Effector CD8-positive, alpha-beta T cell (primary cell): ENCODE data around the gene CDON.
"Not testable (repeated sequence)": the region's sequence is repeated elsewhere in the genome, so short reads cannot be mapped to it uniquely, and the experiment has no call there.

Experiments
- DNase-seq: peaks from one replicate; lab custom pipeline; 2025; lab: John Stamatoyannopoulos, UW

CDON gene

GRCh38 chr11:125995313-125995712, 67.4 kb downstream of the CDON start:
- no peak for DNase-seq

GRCh38 chr11:125994509-125994908, 68.2 kb downstream of the CDON start:
- no peak for DNase-seq

- DNase-seq, result no peak
Observed at GRCh38 chr11:125992893-125993292, 69.8 kb downstream of the CDON start.

- no peak for DNase-seq
Observed at GRCh38 chr11:125990244-125990643, 72.4 kb downstream of the CDON start.

- DNase-seq, result no peak
Observed at GRCh38 chr11:125987066-125987641, 75.5 kb downstream of the CDON start.

GRCh38 chr11:125985956-125986355, 76.7 kb downstream of the CDON start:
- DNase-seq, result not testable (repeated sequence)

GRCh38 chr11:125982348-125982730, 80.3 kb downstream of the CDON start:
- DNase-seq, result no peak

GRCh38 chr11:125980436-125980835, 82.2 kb downstream of the CDON start:
- no peak for DNase-seq

GRCh38 chr11:125979511-125979910, 83.2 kb downstream of the CDON start:
- no peak for DNase-seq

- DNase-seq, result no peak
Observed at GRCh38 chr11:125978778-125979407, 83.8 kb downstream of the CDON start.

GRCh38 chr11:125978181-125978716, 84.4 kb downstream of the CDON start:
- no peak for DNase-seq

GRCh38 chr11:125977333-125977732, 85.3 kb downstream of the CDON start:
- DNase-seq, result no peak

GRCh38 chr11:125976156-125976555, 86.5 kb downstream of the CDON start:
- no peak for DNase-seq

GRCh38 chr11:125975634-125976033, 87.0 kb downstream of the CDON start:
- no peak for DNase-seq

GRCh38 chr11:125974284-125974683, 88.4 kb downstream of the CDON start:
- DNase-seq, result no peak

GRCh38 chr11:125971618-125972017, 91.0 kb downstream of the CDON start:
- DNase-seq, result no peak

- DNase-seq, result no peak
Observed at GRCh38 chr11:125968354-125968753, 94.3 kb downstream of the CDON start.

- DNase-seq, result no peak
Observed at GRCh38 chr11:125967515-125967914, 95.2 kb downstream of the CDON start.

- DNase-seq, result no peak
Observed at GRCh38 chr11:125960771-125961170, 101.9 kb downstream of the CDON start.

GRCh38 chr11:125959931-125960330, 102.7 kb downstream of the CDON start:
- no peak for DNase-seq

GRCh38 chr11:125959511-125959910, 103.2 kb downstream of the CDON start:
- DNase-seq, result no peak

- DNase-seq, result no peak
Observed at GRCh38 chr11:125958872-125959400, 103.7 kb downstream of the CDON start.

GRCh38 chr11:125957618-125958332, 104.9 kb downstream of the CDON start:
- DNase-seq, result no peak
